MM.1S (cell line): ENCODE measurements around the gene RERE.

ENCODE experiments used
- DNase-seq: peaks from one replicate; pipeline ENCODE4 v3.0.0-alpha.2; 2015
- H2AFZ ChIP-seq: fragments of 300-600 bp; sonication (generic); 2 replicates; pipeline ENCODE4 v1.6.0; 2016; ENCODE audit warnings: antibody characterized with exemption, low read length
- H3F3A ChIP-seq: fragments of 300-600 bp; sonication (generic); 2 replicates; pipeline ENCODE4 v1.6.1; 2016; ENCODE audit warnings: mild to moderate bottlenecking, antibody characterized with exemption, low read length, moderate library complexity, mixed read lengths; ENCODE audit not compliant: insufficient read depth
- H3K27ac ChIP-seq: fragments of 300-600 bp; sonication (generic); 2 replicates; pipeline ENCODE4 v1.5.1; 2016; ENCODE audit warnings: mild to moderate bottlenecking, low read length
- H3K27me3 ChIP-seq: fragments of 300-600 bp; sonication (generic); replicated peaks from 2 replicates; pipeline ENCODE4 v1.6.0; 2016; ENCODE audit warnings: low read length; ENCODE audit not compliant: insufficient read depth
- H3K36me3 ChIP-seq: fragments of 300-600 bp; sonication (generic); replicated peaks from 2 replicates; pipeline ENCODE4 v1.6.1; 2016; ENCODE audit warnings: mild to moderate bottlenecking, low read length, mixed read lengths; ENCODE audit not compliant: insufficient read depth
- H3K4me1 ChIP-seq: fragments of 300-600 bp; sonication (generic); 2 replicates; pipeline ENCODE4 v1.6.1; 2016; ENCODE audit warnings: low read length, mixed read lengths
- H3K4me2 ChIP-seq: fragments of 300-600 bp; sonication (generic); 2 replicates; pipeline ENCODE4 v1.6.0; 2016; ENCODE audit warnings: low read depth, low read length
- H3K4me3 ChIP-seq: fragments of 300-600 bp; sonication (generic); 2 replicates; pipeline ENCODE4 v1.5.1; 2016; ENCODE audit warnings: low read length, mixed read lengths
- H3K79me2 ChIP-seq: fragments of 300-600 bp; sonication (generic); 2 replicates; pipeline ENCODE4 v1.6.1; 2016; ENCODE audit warnings: mixed run types, low read length, mixed read lengths
- H3K9ac ChIP-seq: fragments of 300-600 bp; sonication (generic); 2 replicates; pipeline ENCODE4 v1.6.1; 2016; ENCODE audit warnings: low read length, mixed read lengths
- H3K9me2 ChIP-seq: fragments of 300-600 bp; sonication (generic); replicated peaks from 2 replicates; pipeline ENCODE4 v1.6.1; 2016; ENCODE audit warnings: mild to moderate bottlenecking, low read length, mixed read lengths; ENCODE audit not compliant: insufficient read depth
- H3K9me3 ChIP-seq: fragments of 300-600 bp; sonication (generic); replicated peaks from 2 replicates; pipeline ENCODE4 v1.6.1; 2016; ENCODE audit warnings: mild to moderate bottlenecking, low read length, mixed read lengths; ENCODE audit not compliant: insufficient read depth
- H4K20me1 ChIP-seq: fragments of 300-600 bp; sonication (generic); 2 replicates; pipeline ENCODE4 v1.6.1; 2016; ENCODE audit warnings: mild to moderate bottlenecking, low read length, moderate library complexity, mixed read lengths; ENCODE audit not compliant: insufficient read depth
- CTCF ChIP-seq: fragments of 300-600 bp; sonication (generic); IDR thresholded peaks from 2 replicates; pipeline ENCODE4 v1.5.1; 2016; ENCODE audit warnings: antibody characterized with exemption, low read length, mixed read lengths
- EZH2 ChIP-seq: fragments of 300-600 bp; sonication (generic); optimal IDR thresholded peaks from 2 replicates; pipeline ENCODE3; 2017; ENCODE audit warnings: low read depth, mild to moderate bottlenecking, antibody characterized with exemption, low read length, mixed read lengths
- EZH2phosphoT487 ChIP-seq: fragments of 300-600 bp; sonication (generic); IDR thresholded peaks from 2 replicates; pipeline ENCODE4 v1.6.1; 2018; ENCODE audit warnings: antibody characterized with exemption, low read length

The RERE gene

GRCh38 chr1:8587784-8588183 is 229.7 kb downstream of the RERE start:
- Histone ChIP-seq H3K4me3 (no peak overlapping the region), H2AFZ (no peak overlapping the region), H3K36me3 (no peaks in the 10 kb centered on the region), H3K9ac (no peak overlapping the region), H3K27me3 (no peaks in the 10 kb centered on the region), H3K4me2 (no peak overlapping the region), H3K9me2 (no peaks in the 10 kb centered on the region), H3K27ac (no peak overlapping the region), H3K9me3 (no peaks in the 10 kb centered on the region), H3F3A (peaks cover 15% of the 10 kb centered on the region), H3K4me1 (peaks cover 24% of the 10 kb centered on the region), H3K79me2 (peaks cover 78% of the 10 kb centered on the region), H4K20me1 (no peaks in the 10 kb centered on the region)
- TF ChIP-seq EZH2phosphoT487 (no peak), EZH2 (no peak), CTCF (no peak)
- no peak for DNase-seq

GRCh38 chr1:8586438-8586837 is 231.0 kb downstream of the RERE start:
- no peak for DNase-seq
- TF ChIP-seq EZH2phosphoT487 (no peak), CTCF (no peak), EZH2 (no peak)
- H3K4me3 ChIP-seq, result no peak overlapping the region

GRCh38 chr1:8584316-8584715 is 233.1 kb downstream of the RERE start:
- Histone ChIP-seq H3K9me2 (no peaks in the 10 kb centered on the region), H3K4me2 (no peak overlapping the region), H3K79me2 (peaks cover 62% of the 10 kb centered on the region), H3K4me3 (no peak overlapping the region), H3K27ac (no peak overlapping the region), H3K36me3 (no peaks in the 10 kb centered on the region), H3K9me3 (no peaks in the 10 kb centered on the region), H4K20me1 (no peaks in the 10 kb centered on the region), H3F3A (no peaks in the 10 kb centered on the region), H2AFZ (no peak overlapping the region), H3K9ac (no peak overlapping the region), H3K4me1 (no peaks in the 10 kb centered on the region), H3K27me3 (no peaks in the 10 kb centered on the region)
- TF ChIP-seq EZH2phosphoT487 (no peak), CTCF (no peak), EZH2 (no peak)
- no peak for DNase-seq

More at GRCh38 chr1:8586438-8586837, 231.0 kb downstream of the RERE start:
- no peaks in the 10 kb centered on the region for H3K27me3 ChIP-seq
- peaks cover 64% of the 10 kb centered on the region for H3K79me2 ChIP-seq
- no peaks in the 10 kb centered on the region for H3K9me3 ChIP-seq
- H3K9ac ChIP-seq, result no peak overlapping the region
- H4K20me1 ChIP-seq, result no peaks in the 10 kb centered on the region
- H3K4me2 ChIP-seq, result no peak overlapping the region
- peaks cover 11% of the 10 kb centered on the region for H3F3A ChIP-seq
- no peak overlapping the region for H3K27ac ChIP-seq
- no peaks in the 10 kb centered on the region for H3K9me2 ChIP-seq
- no peak overlapping the region for H2AFZ ChIP-seq
- no peaks in the 10 kb centered on the region for H3K36me3 ChIP-seq
- H3K4me1 ChIP-seq, result peaks cover 16% of the 10 kb centered on the region
